OCI-LY1 (cell line): ENCODE data around the gene ILRUN.
"Not testable (repeated sequence)": the region's sequence is repeated elsewhere in the genome, so short reads cannot be mapped to it uniquely, and the experiment has no call there.

ENCODE experiments used
- H2AFZ ChIP-seq: fragments of 200-600 bp; sonication (generic), shearing (Covaris generic); 2 replicates; pipeline ENCODE4 v1.6.0; 2014; ENCODE audit warnings: antibody characterized with exemption, mild to moderate bottlenecking, low read length
- H3F3A ChIP-seq: fragments of 200-600 bp; sonication (generic), shearing (Covaris generic); 2 replicates; pipeline ENCODE4 v1.6.0; 2014; ENCODE audit warnings: mild to moderate bottlenecking, antibody characterized with exemption, low read length, moderate library complexity; ENCODE audit not compliant: insufficient read depth
- H3K27ac ChIP-seq: fragments of 200-600 bp; sonication (generic); 2 replicates; pipeline ENCODE4 v1.5.1; 2014; ENCODE audit warnings: low read length, mixed run types, mild to moderate bottlenecking, low read depth; ENCODE audit not compliant: poor library complexity, severe bottlenecking
- H3K27me3 ChIP-seq: fragments of 200-600 bp; sonication (generic); 2 replicates; pipeline ENCODE4 v1.6.0; 2014; ENCODE audit warnings: antibody characterized with exemption, mild to moderate bottlenecking, low read length, moderate library complexity; ENCODE audit not compliant: insufficient read depth
- H3K36me3 ChIP-seq: fragments of 200-600 bp; sonication (generic); 2 replicates; pipeline ENCODE4 v1.6.1; 2014; ENCODE audit warnings: mild to moderate bottlenecking, antibody characterized with exemption, low read length, moderate library complexity, mixed read lengths; ENCODE audit not compliant: insufficient read depth
- H3K4me1 ChIP-seq: fragments of 200-600 bp; sonication (generic); 2 replicates; pipeline ENCODE4 v1.5.1; 2014; ENCODE audit warnings: mild to moderate bottlenecking, low read length, moderate library complexity; ENCODE audit not compliant: insufficient read depth, severe bottlenecking
- H3K4me2 ChIP-seq: fragments of 200-600 bp; sonication (generic), shearing (Covaris generic); 2 replicates; pipeline ENCODE4 v1.6.1; 2014; ENCODE audit warnings: low read length
- H3K4me3 ChIP-seq: fragments of 200-600 bp; sonication (generic); 2 replicates; pipeline ENCODE4 v1.5.1; 2014; ENCODE audit warnings: low read length, low read depth, mild to moderate bottlenecking, mixed read lengths; ENCODE audit not compliant: poor library complexity, severe bottlenecking
- H3K79me2 ChIP-seq: fragments of 200-600 bp; shearing (Covaris generic); 2 replicates; pipeline ENCODE4 v1.6.1; 2016; ENCODE audit warnings: mixed run types, low read length, mixed read lengths; ENCODE audit not compliant: insufficient read depth
- H3K9ac ChIP-seq: fragments of 200-600 bp; sonication (generic), shearing (Covaris generic); 2 replicates; pipeline ENCODE4 v1.6.1; 2014; ENCODE audit warnings: mild to moderate bottlenecking, low read length, mixed read lengths
- H3K9me2 ChIP-seq: fragments of 200-600 bp; sonication (generic), shearing (Covaris generic); 2 replicates; pipeline ENCODE4 v1.6.1; 2014; ENCODE audit warnings: low read depth, mild to moderate bottlenecking, low read length, mixed read lengths
- H3K9me3 ChIP-seq: fragments of 200-600 bp; shearing (Covaris generic); 2 replicates; pipeline ENCODE4 v1.6.1; 2014; ENCODE audit warnings: low read length, mixed read lengths
- H4K20me1 ChIP-seq: fragments of 200-600 bp; sonication (generic), shearing (Covaris generic); 2 replicates; pipeline ENCODE4 v1.6.0; 2016; ENCODE audit warnings: mild to moderate bottlenecking, low read length; ENCODE audit not compliant: insufficient read depth
- EZH2 ChIP-seq: fragments of 200-600 bp; sonication (generic), shearing (Covaris generic); IDR thresholded peaks from 2 replicates; pipeline ENCODE4 v1.8.0; 2017; ENCODE audit warnings: borderline replicate concordance, mixed run types, mild to moderate bottlenecking, antibody characterized with exemption, low read length, moderate library complexity, mixed read lengths
- TF ChIP-seq, protein P1 (sequence below): fragments of 200-600 bp; sonication (generic), shearing (Covaris generic); IDR thresholded peaks from 2 replicates; pipeline ENCODE4 v1.5.1; 2017; ENCODE audit warnings: mild to moderate bottlenecking, antibody characterized with exemption, low read length, moderate library complexity, mixed read lengths

Gene ILRUN

DNA sequence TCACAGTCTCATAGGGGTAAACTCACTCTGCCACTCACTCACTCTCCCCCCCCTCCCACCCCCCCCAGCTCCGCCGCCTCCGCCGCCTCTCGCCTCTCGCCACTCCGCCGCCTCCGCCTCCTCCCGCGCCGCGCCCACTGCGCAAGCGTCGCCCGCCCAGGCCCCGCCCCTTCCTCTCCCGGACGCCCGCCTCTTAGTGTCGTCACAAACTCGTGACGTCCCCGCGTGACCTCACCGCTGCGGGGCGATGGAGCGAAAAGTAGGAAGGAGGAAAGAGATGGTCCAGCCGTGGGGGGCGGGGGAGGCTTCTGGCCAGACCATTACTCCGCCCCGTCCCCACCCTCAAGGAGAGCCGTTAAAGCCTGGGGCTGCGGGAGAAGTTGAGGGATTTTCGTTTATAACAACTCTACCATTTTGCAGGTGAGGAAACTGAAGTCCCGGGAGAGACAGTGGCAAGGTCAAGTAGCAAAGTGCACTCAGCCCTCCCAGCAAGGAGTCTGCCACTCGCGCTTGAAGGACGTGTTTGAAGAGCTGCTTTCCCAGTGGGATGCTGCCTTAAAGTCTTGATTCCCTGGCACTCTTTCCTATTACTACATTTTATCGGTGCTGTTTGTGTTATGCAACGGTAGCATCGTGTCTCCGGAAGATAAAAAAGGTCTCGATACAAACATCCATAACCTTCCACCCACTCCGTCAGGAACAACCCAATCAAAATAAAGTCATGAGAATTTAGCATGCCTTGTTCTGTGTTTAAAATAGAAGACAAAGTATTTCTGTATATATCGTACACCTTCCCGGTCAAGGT, at the start of gene ILRUN:
Gene ILRUN (minus strand): TSS at position 29 of the 805 bp plus-strand sequence. CDS start 164 bp downstream, outside the sequence.
- Histone ChIP-seq H3F3A (no peaks in the 10 kb centered on the region), H3K9me3 (no peaks in the 10 kb centered on the region), H3K79me2 (peaks cover 45% of the 10 kb centered on the region), H2AFZ (no peak within 1 kb of the TSS), H3K9ac (peak within 1 kb of the TSS; percentile 84), H3K36me3 (peaks cover 17% of the 10 kb centered on the region; the same call in 1 of the 2 replicates), H3K4me3 (peak within 1 kb of the TSS; percentile 74), H3K27ac (peak within 1 kb of the TSS; percentile 69), H3K4me2 (peak within 1 kb of the TSS; percentile 84), H3K9me2 (no peaks in the 10 kb centered on the region), H3K4me1 (peaks cover 50% of the 10 kb centered on the region), H3K27me3 (no peaks in the 10 kb centered on the region), H4K20me1 (no peaks in the 10 kb centered on the region)
- TF ChIP-seq EZH2, result no peak
- TF ChIP-seq, protein P1, sequence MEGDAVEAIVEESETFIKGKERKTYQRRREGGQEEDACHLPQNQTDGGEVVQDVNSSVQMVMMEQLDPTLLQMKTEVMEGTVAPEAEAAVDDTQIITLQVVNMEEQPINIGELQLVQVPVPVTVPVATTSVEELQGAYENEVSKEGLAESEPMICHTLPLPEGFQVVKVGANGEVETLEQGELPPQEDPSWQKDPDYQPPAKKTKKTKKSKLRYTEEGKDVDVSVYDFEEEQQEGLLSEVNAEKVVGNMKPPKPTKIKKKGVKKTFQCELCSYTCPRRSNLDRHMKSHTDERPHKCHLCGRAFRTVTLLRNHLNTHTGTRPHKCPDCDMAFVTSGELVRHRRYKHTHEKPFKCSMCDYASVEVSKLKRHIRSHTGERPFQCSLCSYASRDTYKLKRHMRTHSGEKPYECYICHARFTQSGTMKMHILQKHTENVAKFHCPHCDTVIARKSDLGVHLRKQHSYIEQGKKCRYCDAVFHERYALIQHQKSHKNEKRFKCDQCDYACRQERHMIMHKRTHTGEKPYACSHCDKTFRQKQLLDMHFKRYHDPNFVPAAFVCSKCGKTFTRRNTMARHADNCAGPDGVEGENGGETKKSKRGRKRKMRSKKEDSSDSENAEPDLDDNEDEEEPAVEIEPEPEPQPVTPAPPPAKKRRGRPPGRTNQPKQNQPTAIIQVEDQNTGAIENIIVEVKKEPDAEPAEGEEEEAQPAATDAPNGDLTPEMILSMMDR, result no peak

DNA sequence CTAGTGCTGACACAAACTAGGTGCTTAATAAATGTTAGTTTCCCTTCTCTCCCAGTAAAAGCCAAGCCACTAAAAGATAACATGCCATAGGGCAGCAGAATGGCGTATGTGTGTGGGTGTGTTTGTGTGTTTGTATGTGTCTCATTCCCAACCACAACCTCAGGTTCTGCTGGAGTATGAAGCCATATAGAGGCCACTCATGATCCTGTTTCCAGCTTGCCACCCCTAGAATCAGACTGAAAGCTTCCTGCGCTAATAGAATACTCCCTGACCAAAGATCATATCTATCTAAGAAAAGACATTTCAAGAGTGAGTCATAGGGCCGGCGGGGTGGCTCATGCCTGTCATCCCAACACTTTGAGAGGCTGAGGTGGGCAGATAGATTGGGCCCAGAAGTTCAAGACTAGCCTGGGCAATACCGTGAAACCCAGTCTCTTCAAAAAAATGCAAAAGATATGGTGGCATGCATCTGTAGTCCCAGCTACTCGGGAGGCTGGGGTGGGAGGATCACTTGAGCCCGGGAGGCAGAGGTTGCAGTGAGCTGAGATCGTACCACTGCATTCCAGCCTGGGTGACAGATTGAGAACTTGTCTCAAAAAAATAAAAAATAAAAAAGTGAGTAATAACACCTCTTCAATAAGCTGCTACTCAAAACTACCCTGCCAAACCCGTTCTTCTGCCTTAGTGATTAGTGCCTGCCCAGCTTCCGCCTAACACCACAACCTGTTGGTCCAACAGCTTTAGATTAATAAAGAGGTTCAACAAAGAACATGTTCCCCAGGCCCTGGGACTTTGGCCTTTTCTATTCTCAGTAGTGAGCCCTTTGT, 48.9 kb upstream of the ILRUN start:
- Histone ChIP-seq H3K4me3 (no peak overlapping the region), H4K20me1 (no peaks in the 10 kb centered on the region), H3K4me2 (no peak overlapping the region), H3K4me1 (no peaks in the 10 kb centered on the region), H3K9ac (no peak overlapping the region), H3K27me3 (no peaks in the 10 kb centered on the region), H3K36me3 (no peaks in the 10 kb centered on the region), H3K9me3 (no peaks in the 10 kb centered on the region), H2AFZ (no peak overlapping the region), H3F3A (no peaks in the 10 kb centered on the region), H3K27ac (no peak overlapping the region), H3K9me2 (no peaks in the 10 kb centered on the region), H3K79me2 (no peaks in the 10 kb centered on the region)
- no peak for TF ChIP-seq EZH2
- TF ChIP-seq, protein P1, result no peak

DNA sequence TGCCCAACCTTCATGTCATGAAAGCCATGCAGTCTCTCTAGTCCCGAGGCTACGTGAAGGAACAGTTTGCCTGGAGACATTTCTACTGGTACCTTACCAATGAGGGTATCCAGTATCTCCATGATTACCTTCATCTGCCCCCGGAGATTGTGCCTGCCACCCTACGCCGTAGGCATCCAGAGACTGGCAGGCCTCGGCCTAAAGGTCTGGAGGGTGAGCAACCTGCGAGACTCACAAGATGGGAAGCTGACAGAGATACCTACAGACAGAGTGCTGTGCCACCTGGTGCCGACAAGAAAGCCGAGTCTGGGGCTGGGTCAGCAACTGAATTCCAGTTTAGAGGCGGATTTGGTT, 47.7 kb upstream of the ILRUN start:
- H3K27ac ChIP-seq, result not testable (repeated sequence)

More for the DNA sequence above, 47.7 kb upstream of the ILRUN start:
- H3K36me3 ChIP-seq, H3K4me2 ChIP-seq, H3K79me2 ChIP-seq, H3F3A ChIP-seq, H3K4me1 ChIP-seq, H3K9me3 ChIP-seq, H3K9me2 ChIP-seq, H4K20me1 ChIP-seq, H2AFZ ChIP-seq, H3K4me3 ChIP-seq, H3K27me3 ChIP-seq, H3K9ac ChIP-seq: not testable (repeated sequence)
